ENCODE data around the gene HSPA1L.

- peak; percentile 31 for TF ChIP-seq CTCF (IDR thresholded peaks at IDR 0.05)
- TF ChIP-seq MYC (IDR thresholded peaks at IDR 0.05; ENCODE audit: borderline replicate concordance, low read length) = no peak
- TF ChIP-seq JUNB (IDR thresholded peaks at IDR 0.05) = no peak
- TF ChIP-seq POLR2A (IDR thresholded peaks at IDR 0.05; ENCODE audit: low read length) = peak; percentile 40
- TF ChIP-seq REST (IDR thresholded peaks at IDR 0.05) = no peak
- TF ChIP-seq SMC3 (IDR thresholded peaks at IDR 0.05) = no peak
- TF ChIP-seq CBX8 (IDR thresholded peaks at IDR 0.05) = no peak
- TF ChIP-seq NR3C1 (IDR thresholded peaks at IDR 0.05) = no peak
- no peak for TF ChIP-seq CEBPB (IDR thresholded peaks at IDR 0.05)
- no peak for TF ChIP-seq ZSCAN20 (CRISPR knock-in tag; IDR thresholded peaks at IDR 0.05)
- TF ChIP-seq EP300 (IDR thresholded peaks at IDR 0.05) = no peak
Observed at GRCh38 chr6:31806470-31807272, 8.4 kb downstream of the HSPA1L start, which contains the start of gene LSM2.
